Measurements from ENCODE around the gene IL21R.

DNA sequence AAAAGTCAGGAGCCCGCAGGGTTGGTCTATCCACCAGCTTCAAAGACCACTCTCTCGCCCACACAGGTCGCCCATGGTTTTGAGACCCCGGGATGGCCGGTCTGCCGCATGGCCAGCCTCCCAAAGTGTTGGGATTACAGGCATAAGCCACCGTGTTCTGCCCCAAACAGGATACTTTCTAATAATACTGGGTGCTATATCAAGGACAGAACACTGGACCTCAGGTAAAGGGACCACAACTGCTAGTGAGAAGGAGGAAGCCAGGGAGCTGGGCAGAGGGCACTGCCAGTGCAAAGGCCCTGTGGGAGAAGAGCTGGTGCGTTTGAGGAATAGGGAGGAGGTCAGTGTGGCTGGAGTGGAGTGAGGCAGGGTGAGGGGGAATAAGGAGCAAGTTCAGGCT is 34.1 kb downstream of the IL21R start:
- TF ChIP-seq, protein P1, sequence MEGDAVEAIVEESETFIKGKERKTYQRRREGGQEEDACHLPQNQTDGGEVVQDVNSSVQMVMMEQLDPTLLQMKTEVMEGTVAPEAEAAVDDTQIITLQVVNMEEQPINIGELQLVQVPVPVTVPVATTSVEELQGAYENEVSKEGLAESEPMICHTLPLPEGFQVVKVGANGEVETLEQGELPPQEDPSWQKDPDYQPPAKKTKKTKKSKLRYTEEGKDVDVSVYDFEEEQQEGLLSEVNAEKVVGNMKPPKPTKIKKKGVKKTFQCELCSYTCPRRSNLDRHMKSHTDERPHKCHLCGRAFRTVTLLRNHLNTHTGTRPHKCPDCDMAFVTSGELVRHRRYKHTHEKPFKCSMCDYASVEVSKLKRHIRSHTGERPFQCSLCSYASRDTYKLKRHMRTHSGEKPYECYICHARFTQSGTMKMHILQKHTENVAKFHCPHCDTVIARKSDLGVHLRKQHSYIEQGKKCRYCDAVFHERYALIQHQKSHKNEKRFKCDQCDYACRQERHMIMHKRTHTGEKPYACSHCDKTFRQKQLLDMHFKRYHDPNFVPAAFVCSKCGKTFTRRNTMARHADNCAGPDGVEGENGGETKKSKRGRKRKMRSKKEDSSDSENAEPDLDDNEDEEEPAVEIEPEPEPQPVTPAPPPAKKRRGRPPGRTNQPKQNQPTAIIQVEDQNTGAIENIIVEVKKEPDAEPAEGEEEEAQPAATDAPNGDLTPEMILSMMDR (IDR thresholded peaks at IDR 0.05): no peak
- TF ChIP-seq ZFX (IDR thresholded peaks at IDR 0.05; ENCODE audit: borderline replicate concordance): no peak
